Activated CD8-positive, alpha-beta memory T cell treated with anti-CD3 and anti-CD28 coated beads for 48 hours (primary cell): ENCODE results near the gene PPP1CA.
A peak's percentile ranks its signal among the peaks of the same experiment; 100 is the strongest.

Experiments used
- DNase-seq, 3 experiments: peaks; one replicate each; pipeline ENCODE4 v3.0.0-alpha.2; 2020; ENCODE audit warnings: low read depth in 2 of 3, low spot score in 2 of 3

Gene PPP1CA

DNA sequence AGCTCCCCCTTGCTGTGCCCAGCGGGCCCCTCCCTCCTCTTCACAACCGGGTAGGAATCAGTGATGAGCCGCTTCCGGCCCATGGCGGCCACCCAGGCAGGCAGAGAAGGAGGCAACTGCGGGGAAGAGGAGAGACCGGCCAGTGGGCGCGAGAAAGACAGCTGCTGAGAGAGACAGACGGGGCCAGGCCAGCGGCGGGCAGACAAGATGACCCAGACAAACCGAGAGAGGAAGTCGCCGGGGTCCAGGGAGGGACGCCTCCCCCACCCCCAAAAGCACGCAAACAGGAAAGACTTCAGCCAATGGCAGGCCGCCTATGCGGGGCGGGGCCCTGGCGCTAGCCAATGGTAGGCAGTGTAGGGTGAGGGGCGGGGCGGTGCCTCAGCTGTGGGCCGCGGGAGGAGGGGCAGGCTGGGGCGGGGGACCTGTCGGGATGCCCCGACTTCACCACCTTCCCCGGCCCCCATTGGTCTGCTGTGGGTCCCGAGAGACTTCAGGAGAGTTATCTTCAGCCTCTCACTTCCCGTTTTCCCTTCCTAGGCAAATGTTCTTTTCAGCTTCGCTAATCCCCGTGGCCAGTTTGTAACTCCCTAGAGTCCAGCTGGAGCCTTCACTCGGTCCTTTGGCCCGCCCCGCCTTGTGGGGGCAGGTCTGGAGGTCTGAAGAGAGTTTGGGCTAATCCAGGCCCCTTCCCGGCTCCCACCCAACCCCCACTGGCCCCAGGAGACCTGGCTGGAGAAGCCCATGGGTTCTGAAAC lies 48.2 kb downstream of the PPP1CA start, which contains the start of gene POLD4:
Gene POLD4, minus strand, starts transcription at position 230 of the 758 bp plus-strand sequence. Its CDS starts 147 bp downstream, at position 83.
- DNase-seq: peak; percentile 77 to 90 (median 88)

DNA sequence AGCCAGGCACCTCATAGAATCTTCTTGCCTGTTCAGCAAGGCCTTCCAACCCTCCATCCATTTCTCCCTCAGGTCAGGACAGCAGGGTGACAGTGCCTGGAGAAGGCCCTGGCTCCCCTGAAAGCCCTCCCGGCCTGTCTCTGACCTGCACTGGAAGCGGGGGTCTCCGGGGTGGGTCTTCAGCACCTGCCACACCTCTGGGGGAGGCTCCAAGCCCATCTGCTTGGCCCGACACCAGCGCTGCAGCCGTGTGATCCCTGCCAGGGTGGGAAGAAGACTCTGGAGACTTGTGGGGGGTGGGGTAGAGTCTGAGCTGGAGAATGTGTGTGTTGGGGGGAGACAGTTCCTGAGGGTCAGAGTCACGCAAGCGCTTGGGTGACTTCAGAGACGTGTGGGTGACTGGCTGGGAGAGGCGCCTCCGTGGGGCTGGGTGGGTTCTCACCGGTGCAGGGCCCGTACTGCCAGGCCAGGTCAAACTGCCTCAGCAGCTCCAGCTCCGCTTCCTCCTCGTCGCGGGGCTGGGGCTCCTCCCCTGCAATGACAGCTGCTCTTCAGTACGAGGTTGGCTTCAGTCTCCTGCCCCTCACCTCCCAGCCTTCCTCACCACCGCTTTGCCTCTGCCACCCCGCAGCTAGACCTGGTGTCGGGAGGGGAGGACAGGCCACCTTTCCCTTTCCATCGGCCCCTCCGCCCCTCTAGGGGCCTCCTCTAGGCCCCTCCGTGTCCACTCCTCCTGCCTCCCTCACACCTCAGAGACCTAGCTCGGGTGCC lies 48.9 kb downstream of the PPP1CA start:
- no peak for DNase-seq

DNA sequence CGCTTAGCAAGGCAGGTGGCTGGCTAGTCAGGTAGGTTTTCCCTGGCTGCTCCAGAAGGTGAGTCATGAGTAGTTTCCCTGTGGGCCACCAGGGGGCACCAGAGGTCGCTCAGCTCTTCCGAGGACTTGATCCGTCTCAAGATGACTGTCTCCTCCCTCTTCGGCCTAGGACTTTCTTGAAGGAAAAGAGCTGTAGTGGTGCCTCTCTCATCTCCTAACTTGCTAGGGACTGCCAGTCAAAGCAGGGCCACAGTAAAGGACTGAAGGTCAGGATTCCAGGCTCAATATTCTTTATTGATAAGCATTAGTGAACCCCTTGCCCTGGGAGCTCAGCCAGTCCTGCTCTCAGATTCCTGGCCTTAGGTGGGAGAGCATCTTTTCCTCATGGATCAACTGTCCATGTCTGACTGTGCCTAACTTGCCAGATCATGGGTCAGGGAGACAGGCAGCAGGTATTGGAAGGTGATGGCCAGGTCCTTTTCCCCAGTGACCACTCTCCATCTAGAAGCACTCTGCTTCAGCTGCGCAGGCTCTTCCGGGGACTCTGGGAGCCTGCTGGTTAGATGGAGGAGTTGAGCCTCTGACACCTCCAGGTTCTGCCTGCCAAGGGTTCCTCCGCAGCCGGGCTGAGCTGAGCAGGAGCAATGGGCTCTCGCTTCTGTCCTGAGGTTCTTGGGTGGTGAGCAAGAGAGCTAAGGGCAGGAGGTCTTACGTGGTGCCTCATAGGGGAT lies 50.2 kb downstream of the PPP1CA start:
- DNase-seq: no peak

DNA sequence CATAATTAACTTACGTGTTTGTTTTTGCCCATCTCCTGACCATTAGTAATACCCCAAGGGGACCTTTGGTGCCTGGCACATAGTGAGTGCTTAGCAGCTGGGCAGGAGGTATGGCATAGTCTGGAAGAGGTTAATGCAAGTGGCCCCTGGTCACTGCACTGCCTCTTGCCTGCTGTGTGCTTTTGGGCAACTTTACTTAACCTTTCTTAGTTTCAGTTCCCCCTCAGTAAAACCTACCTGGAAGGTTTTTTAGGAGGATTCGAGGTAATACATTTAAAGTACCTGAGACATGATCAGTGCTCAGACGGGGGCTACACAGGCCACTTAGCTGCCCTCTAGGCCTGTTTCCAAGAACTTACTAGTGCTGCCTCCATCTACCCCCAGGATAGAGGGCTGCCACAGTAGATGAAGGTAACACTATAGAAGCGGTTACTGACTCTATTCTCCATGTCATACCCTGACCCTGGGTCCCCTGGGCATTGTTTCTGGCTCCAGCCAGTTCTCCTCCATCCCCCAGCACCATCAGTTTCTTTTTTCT lies 51.7 kb downstream of the PPP1CA start:
- no peak for DNase-seq

DNA sequence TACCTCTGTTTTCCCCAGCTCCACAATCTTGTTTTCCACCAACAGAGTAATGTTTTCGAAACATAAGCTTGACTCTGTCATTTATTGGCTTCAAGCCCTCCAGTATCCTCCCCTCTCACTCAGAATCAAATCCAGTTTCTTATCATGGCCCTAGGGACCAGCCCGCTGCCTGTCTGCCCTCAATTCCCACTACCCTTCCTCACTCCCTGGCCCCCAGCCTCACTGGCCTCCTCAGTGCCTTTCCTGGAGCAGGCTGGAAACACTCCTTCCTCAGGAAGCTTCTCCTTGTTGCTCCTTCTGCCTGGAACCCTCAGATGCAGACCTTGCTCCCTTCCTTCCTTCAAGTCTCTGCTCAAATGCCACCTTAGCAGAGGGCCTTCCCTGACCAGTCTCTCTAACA lies 52.2 kb downstream of the PPP1CA start:
- DNase-seq: no peak

DNA sequence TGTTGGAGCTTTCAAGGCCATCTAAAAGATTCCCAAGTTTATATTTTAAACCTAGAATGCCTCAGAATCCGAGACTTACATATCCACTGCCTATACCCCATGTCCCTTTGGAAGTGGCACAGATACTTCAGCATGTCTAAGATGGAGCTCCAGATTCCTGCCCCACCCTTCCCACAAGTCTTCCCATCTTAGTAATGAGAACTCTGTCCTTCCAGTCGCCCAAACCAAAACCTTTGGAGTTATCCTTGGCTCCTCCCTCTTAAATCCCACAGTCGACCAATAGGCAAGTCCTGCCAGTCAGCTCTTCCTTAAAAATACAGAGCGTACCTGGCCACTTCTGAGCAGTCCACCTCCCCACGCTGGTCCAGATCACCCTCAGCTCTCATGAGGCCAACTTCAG lies 52.6 kb downstream of the PPP1CA start:
- DNase-seq: no peak
